ENCODE measurements around the gene PDLIM3. TPM values are rescaled to one million over a fixed set of nuclear protein-coding genes. Genes with fewer than 3 reads are reported as not detected.

The PDLIM3 gene
- total and polyA plus RNA-seq, 2 of the 13 experiments (the other 11 are each of a cell fraction or from before 2014, with no cell fraction given): 5.9 to 14.0 TPM

DNA sequence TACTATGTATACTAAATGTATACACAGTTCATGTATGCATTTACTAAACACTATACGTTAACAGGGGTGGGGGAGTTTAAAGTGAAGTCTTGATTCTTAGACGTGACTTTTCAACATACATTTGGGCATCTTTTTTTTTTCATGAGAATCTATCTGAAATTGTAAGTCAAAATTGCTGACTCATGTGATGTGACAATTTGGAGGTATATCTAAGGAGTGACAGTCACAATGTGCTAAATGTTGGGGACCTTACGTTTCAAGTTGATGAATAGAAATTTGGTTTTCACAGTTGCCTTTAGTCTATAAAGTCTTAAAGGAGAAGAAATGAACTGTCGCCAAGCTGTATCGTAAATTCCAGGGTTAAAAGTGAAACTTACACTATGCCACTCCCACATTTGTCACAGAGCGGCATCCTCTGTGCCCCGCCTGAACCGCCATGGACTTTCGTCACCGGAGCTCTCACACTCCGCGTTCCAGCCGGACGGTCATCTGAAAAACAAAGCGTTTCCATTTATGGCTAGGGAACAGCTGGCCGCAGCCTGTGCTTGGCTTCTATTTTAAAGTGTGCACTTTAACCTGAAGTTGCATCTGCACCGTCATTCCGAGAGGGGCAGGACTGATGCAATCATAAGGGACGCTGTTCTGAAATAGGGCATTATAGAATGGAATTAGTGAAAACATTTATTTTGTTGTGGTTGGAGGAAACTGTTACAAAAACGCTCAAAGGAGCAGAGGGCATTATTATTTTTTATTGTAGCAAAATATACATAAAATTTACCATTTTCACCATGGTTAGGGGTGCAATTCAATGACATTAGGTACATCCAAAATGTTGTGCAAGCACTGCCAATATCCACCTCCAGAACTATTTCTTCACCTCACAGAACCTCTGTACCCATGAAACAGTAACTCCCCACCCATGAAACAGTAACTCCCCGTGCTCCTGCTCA lies 30.9 kb downstream of the PDLIM3 start (continued):
- TF ChIP-seq, protein P1, sequence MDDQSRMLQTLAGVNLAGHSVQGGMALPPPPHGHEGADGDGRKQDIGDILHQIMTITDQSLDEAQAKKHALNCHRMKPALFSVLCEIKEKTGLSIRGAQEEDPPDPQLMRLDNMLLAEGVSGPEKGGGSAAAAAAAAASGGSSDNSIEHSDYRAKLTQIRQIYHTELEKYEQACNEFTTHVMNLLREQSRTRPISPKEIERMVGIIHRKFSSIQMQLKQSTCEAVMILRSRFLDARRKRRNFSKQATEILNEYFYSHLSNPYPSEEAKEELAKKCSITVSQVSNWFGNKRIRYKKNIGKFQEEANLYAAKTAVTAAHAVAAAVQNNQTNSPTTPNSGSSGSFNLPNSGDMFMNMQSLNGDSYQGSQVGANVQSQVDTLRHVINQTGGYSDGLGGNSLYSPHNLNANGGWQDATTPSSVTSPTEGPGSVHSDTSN (CRISPR knock-in tag; IDR thresholded peaks at IDR 0.05; ENCODE audit: borderline replicate concordance): no peak
- TF ChIP-seq ZNF253 (CRISPR knock-in tag; IDR thresholded peaks at IDR 0.05; ENCODE audit: borderline replicate concordance) (no peak), JUN (CRISPR knock-in tag; IDR thresholded peaks at IDR 0.05) (no peak), ZNF619 (CRISPR knock-in tag; IDR thresholded peaks at IDR 0.05) (no peak), NRL (CRISPR knock-in tag; IDR thresholded peaks at IDR 0.05; ENCODE audit: borderline replicate concordance) (no peak), REL (CRISPR knock-in tag; conservative IDR thresholded peaks at IDR 0.05) (no peak), NCOR1 (IDR thresholded peaks at IDR 0.05; ENCODE audit: borderline replicate concordance, low read length) (peak; percentile 69; the same call in 1 of the 2 replicates), STAG1 (CRISPR knock-in tag; IDR thresholded peaks at IDR 0.05) (0 out of 2 replicates have a peak, but pooled peaks have one; percentile 13), CCAR2 (optimal IDR thresholded peaks at IDR 0.05; ENCODE audit: low read depth, low read length) (no peak)
- TF ChIP-seq, protein P2, sequence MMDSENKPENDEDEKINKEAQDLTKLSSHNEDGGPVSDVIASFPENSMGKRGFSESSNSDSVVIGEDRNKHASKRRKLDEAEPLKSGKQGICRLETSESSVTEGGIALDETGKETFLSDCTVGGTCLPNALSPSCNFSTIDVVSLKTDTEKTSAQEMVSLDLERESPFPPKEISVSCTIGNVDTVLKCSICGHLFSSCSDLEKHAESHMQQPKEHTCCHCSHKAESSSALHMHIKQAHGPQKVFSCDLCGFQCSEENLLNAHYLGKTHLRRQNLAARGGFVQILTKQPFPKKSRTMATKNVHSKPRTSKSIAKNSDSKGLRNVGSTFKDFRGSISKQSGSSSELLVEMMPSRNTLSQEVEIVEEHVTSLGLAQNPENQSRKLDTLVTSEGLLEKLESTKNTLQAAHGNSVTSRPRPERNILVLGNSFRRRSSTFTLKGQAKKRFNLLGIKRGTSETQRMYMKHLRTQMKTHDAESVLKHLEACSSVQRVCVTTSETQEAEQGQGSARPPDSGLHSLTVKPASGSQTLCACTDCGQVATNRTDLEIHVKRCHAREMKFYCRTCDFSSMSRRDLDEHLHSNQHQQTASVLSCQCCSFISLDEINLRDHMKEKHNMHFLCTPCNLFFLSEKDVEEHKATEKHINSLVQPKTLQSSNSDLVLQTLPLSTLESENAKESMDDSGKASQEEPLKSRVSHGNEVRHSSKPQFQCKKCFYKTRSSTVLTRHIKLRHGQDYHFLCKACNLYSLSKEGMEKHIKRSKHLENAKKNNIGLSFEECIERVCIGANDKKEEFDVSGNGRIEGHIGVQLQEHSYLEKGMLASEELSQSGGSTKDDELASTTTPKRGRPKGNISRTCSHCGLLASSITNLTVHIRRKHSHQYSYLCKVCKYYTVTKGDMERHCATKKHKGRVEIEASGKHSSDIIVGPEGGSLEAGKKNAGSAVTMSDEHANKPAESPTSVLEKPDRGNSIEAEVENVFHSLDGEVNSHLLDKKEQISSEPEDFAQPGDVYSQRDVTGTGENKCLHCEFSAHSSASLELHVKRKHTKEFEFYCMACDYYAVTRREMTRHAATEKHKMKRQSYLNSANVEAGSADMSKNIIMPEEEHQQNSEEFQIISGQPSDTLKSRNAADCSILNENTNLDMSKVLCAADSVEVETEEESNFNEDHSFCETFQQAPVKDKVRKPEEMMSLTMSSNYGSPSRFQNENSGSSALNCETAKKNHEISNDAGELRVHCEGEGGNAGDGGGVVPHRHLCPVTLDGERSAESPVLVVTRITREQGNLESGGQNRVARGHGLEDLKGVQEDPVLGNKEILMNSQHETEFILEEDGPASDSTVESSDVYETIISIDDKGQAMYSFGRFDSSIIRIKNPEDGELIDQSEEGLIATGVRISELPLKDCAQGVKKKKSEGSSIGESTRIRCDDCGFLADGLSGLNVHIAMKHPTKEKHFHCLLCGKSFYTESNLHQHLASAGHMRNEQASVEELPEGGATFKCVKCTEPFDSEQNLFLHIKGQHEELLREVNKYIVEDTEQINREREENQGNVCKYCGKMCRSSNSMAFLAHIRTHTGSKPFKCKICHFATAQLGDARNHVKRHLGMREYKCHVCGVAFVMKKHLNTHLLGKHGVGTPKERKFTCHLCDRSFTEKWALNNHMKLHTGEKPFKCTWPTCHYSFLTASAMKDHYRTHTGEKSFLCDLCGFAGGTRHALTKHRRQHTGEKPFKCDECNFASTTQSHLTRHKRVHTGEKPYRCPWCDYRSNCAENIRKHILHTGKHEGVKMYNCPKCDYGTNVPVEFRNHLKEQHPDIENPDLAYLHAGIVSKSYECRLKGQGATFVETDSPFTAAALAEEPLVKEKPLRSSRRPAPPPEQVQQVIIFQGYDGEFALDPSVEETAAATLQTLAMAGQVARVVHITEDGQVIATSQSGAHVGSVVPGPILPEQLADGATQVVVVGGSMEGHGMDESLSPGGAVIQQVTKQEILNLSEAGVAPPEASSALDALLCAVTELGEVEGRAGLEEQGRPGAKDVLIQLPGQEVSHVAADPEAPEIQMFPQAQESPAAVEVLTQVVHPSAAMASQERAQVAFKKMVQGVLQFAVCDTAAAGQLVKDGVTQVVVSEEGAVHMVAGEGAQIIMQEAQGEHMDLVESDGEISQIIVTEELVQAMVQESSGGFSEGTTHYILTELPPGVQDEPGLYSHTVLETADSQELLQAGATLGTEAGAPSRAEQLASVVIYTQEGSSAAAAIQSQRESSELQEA (CRISPR knock-in tag; IDR thresholded peaks at IDR 0.05; ENCODE audit: not compliant biosample characterization): no peak
- TF ChIP-seq, protein P3, sequence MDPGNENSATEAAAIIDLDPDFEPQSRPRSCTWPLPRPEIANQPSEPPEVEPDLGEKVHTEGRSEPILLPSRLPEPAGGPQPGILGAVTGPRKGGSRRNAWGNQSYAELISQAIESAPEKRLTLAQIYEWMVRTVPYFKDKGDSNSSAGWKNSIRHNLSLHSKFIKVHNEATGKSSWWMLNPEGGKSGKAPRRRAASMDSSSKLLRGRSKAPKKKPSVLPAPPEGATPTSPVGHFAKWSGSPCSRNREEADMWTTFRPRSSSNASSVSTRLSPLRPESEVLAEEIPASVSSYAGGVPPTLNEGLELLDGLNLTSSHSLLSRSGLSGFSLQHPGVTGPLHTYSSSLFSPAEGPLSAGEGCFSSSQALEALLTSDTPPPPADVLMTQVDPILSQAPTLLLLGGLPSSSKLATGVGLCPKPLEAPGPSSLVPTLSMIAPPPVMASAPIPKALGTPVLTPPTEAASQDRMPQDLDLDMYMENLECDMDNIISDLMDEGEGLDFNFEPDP (CRISPR knock-in tag; conservative IDR thresholded peaks at IDR 0.05): no peak
- TF ChIP-seq, protein P4, sequence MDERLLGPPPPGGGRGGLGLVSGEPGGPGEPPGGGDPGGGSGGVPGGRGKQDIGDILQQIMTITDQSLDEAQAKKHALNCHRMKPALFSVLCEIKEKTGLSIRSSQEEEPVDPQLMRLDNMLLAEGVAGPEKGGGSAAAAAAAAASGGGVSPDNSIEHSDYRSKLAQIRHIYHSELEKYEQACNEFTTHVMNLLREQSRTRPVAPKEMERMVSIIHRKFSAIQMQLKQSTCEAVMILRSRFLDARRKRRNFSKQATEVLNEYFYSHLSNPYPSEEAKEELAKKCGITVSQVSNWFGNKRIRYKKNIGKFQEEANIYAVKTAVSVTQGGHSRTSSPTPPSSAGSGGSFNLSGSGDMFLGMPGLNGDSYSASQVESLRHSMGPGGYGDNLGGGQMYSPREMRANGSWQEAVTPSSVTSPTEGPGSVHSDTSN (CRISPR knock-in tag; IDR thresholded peaks at IDR 0.05): no peak
- TF ChIP-seq, protein P5, sequence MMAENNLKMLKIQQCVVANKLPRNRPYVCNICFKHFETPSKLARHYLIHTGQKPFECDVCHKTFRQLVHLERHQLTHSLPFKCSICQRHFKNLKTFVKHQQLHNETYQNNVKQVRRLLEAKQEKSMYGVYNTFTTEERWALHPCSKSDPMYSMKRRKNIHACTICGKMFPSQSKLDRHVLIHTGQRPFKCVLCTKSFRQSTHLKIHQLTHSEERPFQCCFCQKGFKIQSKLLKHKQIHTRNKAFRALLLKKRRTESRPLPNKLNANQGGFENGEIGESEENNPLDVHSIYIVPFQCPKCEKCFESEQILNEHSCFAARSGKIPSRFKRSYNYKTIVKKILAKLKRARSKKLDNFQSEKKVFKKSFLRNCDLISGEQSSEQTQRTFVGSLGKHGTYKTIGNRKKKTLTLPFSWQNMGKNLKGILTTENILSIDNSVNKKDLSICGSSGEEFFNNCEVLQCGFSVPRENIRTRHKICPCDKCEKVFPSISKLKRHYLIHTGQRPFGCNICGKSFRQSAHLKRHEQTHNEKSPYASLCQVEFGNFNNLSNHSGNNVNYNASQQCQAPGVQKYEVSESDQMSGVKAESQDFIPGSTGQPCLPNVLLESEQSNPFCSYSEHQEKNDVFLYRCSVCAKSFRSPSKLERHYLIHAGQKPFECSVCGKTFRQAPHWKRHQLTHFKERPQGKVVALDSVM (CRISPR knock-in tag; IDR thresholded peaks at IDR 0.05): no peak
